SK-N-SH treated with all-trans-retinoic acid at 6 μM for 48 hours (cell line): ENCODE data around the gene SH3PXD2B.

Experiments used
- ATAC-seq: fragments of 200-7000 bp; cut with Tn5 transposase; 3 replicates; pipeline ENCODE4 v1.9.1; 2020; ENCODE audit warnings: mild to moderate bottlenecking, moderate library complexity
- ARNTL ChIP-seq: fragments of 450-650 bp; formaldehyde crosslinking; IDR thresholded peaks from 2 replicates; pipeline ENCODE4 v1.5.0; 2020; ENCODE audit warnings: low read depth, mild to moderate bottlenecking, moderate library complexity, borderline replicate concordance
- BACH2 ChIP-seq: fragments of 250-450 bp; sonication (Bioruptor Pico); IDR thresholded peaks from 2 replicates; pipeline ENCODE4 v1.9.0; 2021; ENCODE audit warnings: mild to moderate bottlenecking, borderline replicate concordance
- CSDC2 ChIP-seq: fragments of 250-450 bp; sonication (Bioruptor Pico); IDR thresholded peaks from 2 replicates; pipeline ENCODE4 v1.5.0; 2020; ENCODE audit warnings: mild to moderate bottlenecking, moderate library complexity
- ESRRG ChIP-seq: fragments of 250-450 bp; sonication (Bioruptor Pico); IDR thresholded peaks from 2 replicates; pipeline ENCODE4 v1.6.1; 2021; ENCODE audit warnings: mild to moderate bottlenecking
- GLIS3 ChIP-seq: fragments of 250-450 bp; sonication (Bioruptor Pico); IDR thresholded peaks from 2 replicates; pipeline ENCODE4 v1.5.0; 2020; ENCODE audit warnings: mild to moderate bottlenecking, moderate library complexity
- OSR1 ChIP-seq: fragments of 250-450 bp; sonication (Bioruptor Pico); IDR thresholded peaks from 2 replicates; pipeline ENCODE4 v1.8.0; 2022; ENCODE audit warnings: moderate library complexity, mild to moderate bottlenecking, inconsistent platforms
- PPARA ChIP-seq: fragments of 250-450 bp; sonication (Bioruptor Pico); IDR thresholded peaks from 2 replicates; pipeline ENCODE4 v1.5.0; 2020; ENCODE audit warnings: mild to moderate bottlenecking, borderline replicate concordance
- RARB ChIP-seq: fragments of 250-450 bp; sonication (Bioruptor Pico); IDR thresholded peaks from 2 replicates; pipeline ENCODE4 v1.8.0; 2021; ENCODE audit warnings: mild to moderate bottlenecking, moderate library complexity
- SNAI2 ChIP-seq: fragments of 250-450 bp; sonication (Bioruptor Pico); IDR thresholded peaks from 2 replicates; pipeline ENCODE4 v1.5.0; 2020; ENCODE audit warnings: mild to moderate bottlenecking, moderate library complexity
- TCF4 ChIP-seq: fragments of 250-450 bp; sonication (Bioruptor Pico); IDR thresholded peaks from 2 replicates; pipeline ENCODE4 v1.8.0; 2021; ENCODE audit warnings: mild to moderate bottlenecking, moderate library complexity, borderline replicate concordance
- TOX ChIP-seq: fragments of 250-450 bp; sonication (Bioruptor Pico); IDR thresholded peaks from 2 replicates; pipeline ENCODE4 v1.8.0; 2021; ENCODE audit warnings: mild to moderate bottlenecking, moderate library complexity, borderline replicate concordance
- ZC3H10 ChIP-seq: fragments of 250-450 bp; sonication (Bioruptor Pico); IDR thresholded peaks from 2 replicates; pipeline ENCODE4 v1.5.1; 2021; ENCODE audit warnings: mild to moderate bottlenecking, moderate library complexity
- ZFP3 ChIP-seq: fragments of 250-450 bp; sonication (Bioruptor Pico); IDR thresholded peaks from 2 replicates; pipeline ENCODE4 v1.5.0; 2020; ENCODE audit warnings: mild to moderate bottlenecking, moderate library complexity
- ZFP30 ChIP-seq: fragments of 450-650 bp; formaldehyde crosslinking; IDR thresholded peaks from 2 replicates; pipeline ENCODE4 v1.5.0; 2022; ENCODE audit warnings: mild to moderate bottlenecking, moderate library complexity
- ZNF565 ChIP-seq: fragments of 450-650 bp; formaldehyde crosslinking; conservative IDR thresholded peaks from 2 replicates; pipeline ENCODE4 v1.5.0; 2020; ENCODE audit warnings: low read depth, mild to moderate bottlenecking, moderate library complexity
- ZNF8 ChIP-seq: fragments of 450-650 bp; formaldehyde crosslinking; IDR thresholded peaks from 2 replicates; pipeline ENCODE4 v1.5.0; 2020; ENCODE audit warnings: mild to moderate bottlenecking, moderate library complexity
- TF ChIP-seq, protein P1 (sequence below): fragments of 250-450 bp; sonication (Bioruptor Pico); IDR thresholded peaks from 2 replicates; pipeline ENCODE4 v1.5.0; 2020; ENCODE audit warnings: mild to moderate bottlenecking, moderate library complexity
- TF ChIP-seq, protein P2 (sequence below): fragments of 250-450 bp; sonication (Bioruptor Pico); IDR thresholded peaks from 2 replicates; pipeline ENCODE4 v1.8.0; 2021; ENCODE audit warnings: low read depth, mild to moderate bottlenecking, moderate library complexity, borderline replicate concordance
- TF ChIP-seq, protein P3 (sequence below): fragments of 250-450 bp; sonication (Bioruptor Pico); IDR thresholded peaks from 2 replicates; pipeline ENCODE4 v1.8.0; 2020; ENCODE audit warnings: mild to moderate bottlenecking, moderate library complexity, borderline replicate concordance
- TF ChIP-seq, protein P4 (sequence below): fragments of 250-450 bp; sonication (Bioruptor Pico); IDR thresholded peaks from 2 replicates; pipeline ENCODE4 v1.5.1; 2020; ENCODE audit warnings: low read depth, mild to moderate bottlenecking, moderate library complexity

Gene SH3PXD2B

DNA sequence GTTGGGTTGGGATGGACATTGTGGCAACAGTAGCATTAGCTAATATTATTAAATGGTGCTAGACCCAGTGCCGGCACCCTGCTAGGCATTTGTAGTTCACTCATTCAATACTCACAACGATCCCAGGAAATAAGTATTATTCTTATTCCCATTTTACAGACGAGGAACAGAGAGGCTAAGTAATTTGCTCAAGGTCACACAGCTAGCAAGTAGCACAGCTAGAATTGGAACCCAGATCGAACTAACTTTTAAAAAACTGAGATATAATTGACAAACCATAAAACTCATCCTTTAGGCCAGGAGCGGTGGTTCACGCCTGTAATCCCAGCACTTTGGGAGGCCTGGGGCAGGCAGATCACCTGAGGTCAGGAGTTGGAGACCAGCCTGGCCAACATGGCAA is 79.5 kb downstream of the SH3PXD2B start:
- TF ChIP-seq, protein P1, sequence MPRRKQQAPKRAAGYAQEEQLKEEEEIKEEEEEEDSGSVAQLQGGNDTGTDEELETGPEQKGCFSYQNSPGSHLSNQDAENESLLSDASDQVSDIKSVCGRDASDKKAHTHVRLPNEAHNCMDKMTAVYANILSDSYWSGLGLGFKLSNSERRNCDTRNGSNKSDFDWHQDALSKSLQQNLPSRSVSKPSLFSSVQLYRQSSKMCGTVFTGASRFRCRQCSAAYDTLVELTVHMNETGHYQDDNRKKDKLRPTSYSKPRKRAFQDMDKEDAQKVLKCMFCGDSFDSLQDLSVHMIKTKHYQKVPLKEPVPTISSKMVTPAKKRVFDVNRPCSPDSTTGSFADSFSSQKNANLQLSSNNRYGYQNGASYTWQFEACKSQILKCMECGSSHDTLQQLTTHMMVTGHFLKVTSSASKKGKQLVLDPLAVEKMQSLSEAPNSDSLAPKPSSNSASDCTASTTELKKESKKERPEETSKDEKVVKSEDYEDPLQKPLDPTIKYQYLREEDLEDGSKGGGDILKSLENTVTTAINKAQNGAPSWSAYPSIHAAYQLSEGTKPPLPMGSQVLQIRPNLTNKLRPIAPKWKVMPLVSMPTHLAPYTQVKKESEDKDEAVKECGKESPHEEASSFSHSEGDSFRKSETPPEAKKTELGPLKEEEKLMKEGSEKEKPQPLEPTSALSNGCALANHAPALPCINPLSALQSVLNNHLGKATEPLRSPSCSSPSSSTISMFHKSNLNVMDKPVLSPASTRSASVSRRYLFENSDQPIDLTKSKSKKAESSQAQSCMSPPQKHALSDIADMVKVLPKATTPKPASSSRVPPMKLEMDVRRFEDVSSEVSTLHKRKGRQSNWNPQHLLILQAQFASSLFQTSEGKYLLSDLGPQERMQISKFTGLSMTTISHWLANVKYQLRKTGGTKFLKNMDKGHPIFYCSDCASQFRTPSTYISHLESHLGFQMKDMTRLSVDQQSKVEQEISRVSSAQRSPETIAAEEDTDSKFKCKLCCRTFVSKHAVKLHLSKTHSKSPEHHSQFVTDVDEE (CRISPR knock-in tag), result no peak
- no peak for TF ChIP-seq PPARA (CRISPR knock-in tag)
- TF ChIP-seq BACH2 (CRISPR knock-in tag), result no peak
- no peak for TF ChIP-seq ZFP30 (CRISPR knock-in tag)
- TF ChIP-seq, all 23 proteins: peak for 0
- no peak for ATAC-seq

- ATAC-seq, result no peak
- TF ChIP-seq GLIS3 (CRISPR knock-in tag) (no peak), TCF4 (no peak), SNAI2 (CRISPR knock-in tag) (no peak), TOX (CRISPR knock-in tag) (no peak), ZNF565 (CRISPR knock-in tag) (no peak), CSDC2 (CRISPR knock-in tag) (no peak), ESRRG (no peak), BACH2 (CRISPR knock-in tag) (no peak), OSR1 (CRISPR knock-in tag) (no peak), RARB (CRISPR knock-in tag) (no peak), ZC3H10 (CRISPR knock-in tag) (no peak), ZFP3 (no peak), ZNF8 (CRISPR knock-in tag) (no peak)
- TF ChIP-seq, protein P1 (CRISPR knock-in tag), result no peak
- TF ChIP-seq, protein P2, sequence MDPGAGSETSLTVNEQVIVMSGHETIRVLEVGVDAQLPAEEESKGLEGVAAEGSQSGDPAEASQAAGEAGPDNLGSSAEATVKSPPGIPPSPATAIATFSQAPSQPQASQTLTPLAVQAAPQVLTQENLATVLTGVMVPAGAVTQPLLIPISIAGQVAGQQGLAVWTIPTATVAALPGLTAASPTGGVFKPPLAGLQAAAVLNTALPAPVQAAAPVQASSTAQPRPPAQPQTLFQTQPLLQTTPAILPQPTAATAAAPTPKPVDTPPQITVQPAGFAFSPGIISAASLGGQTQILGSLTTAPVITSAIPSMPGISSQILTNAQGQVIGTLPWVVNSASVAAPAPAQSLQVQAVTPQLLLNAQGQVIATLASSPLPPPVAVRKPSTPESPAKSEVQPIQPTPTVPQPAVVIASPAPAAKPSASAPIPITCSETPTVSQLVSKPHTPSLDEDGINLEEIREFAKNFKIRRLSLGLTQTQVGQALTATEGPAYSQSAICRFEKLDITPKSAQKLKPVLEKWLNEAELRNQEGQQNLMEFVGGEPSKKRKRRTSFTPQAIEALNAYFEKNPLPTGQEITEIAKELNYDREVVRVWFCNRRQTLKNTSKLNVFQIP (CRISPR knock-in tag), result no peak
- TF ChIP-seq, protein P3, sequence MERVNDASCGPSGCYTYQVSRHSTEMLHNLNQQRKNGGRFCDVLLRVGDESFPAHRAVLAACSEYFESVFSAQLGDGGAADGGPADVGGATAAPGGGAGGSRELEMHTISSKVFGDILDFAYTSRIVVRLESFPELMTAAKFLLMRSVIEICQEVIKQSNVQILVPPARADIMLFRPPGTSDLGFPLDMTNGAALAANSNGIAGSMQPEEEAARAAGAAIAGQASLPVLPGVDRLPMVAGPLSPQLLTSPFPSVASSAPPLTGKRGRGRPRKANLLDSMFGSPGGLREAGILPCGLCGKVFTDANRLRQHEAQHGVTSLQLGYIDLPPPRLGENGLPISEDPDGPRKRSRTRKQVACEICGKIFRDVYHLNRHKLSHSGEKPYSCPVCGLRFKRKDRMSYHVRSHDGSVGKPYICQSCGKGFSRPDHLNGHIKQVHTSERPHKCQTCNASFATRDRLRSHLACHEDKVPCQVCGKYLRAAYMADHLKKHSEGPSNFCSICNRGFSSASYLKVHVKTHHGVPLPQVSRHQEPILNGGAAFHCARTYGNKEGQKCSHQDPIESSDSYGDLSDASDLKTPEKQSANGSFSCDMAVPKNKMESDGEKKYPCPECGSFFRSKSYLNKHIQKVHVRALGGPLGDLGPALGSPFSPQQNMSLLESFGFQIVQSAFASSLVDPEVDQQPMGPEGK, result no peak
These were observed 80.6 kb downstream of the SH3PXD2B start for GRCh38 chr5:172373680-172374079.

GRCh38 chr5:172371684-172372083 is 82.6 kb downstream of the SH3PXD2B start:
- no peak for ATAC-seq
- TF ChIP-seq TOX (CRISPR knock-in tag) (no peak), ZNF8 (CRISPR knock-in tag) (no peak), ESRRG (no peak), RARB (CRISPR knock-in tag) (no peak), ARNTL (CRISPR knock-in tag) (no peak)
- TF ChIP-seq, protein P4, sequence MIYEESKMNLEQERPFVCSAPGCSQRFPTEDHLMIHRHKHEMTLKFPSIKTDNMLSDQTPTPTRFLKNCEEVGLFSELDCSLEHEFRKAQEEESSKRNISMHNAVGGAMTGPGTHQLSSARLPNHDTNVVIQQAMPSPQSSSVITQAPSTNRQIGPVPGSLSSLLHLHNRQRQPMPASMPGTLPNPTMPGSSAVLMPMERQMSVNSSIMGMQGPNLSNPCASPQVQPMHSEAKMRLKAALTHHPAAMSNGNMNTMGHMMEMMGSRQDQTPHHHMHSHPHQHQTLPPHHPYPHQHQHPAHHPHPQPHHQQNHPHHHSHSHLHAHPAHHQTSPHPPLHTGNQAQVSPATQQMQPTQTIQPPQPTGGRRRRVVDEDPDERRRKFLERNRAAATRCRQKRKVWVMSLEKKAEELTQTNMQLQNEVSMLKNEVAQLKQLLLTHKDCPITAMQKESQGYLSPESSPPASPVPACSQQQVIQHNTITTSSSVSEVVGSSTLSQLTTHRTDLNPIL (CRISPR knock-in tag), result no peak
- TF ChIP-seq, all 23 proteins: peak for 0
